Keratinocyte (primary cell): ENCODE measurements around the gene LFNG. TPM values are rescaled to one million over a fixed set of nuclear protein-coding genes. Genes with fewer than 3 reads are reported as not detected.

Source experiments
- DNase-seq: peaks from one replicate; pipeline ENCODE4 v3.0.0-alpha.2; 2011; ENCODE audit warnings: low read depth, missing footprints, low spot score
- FAIRE-seq: peaks from 2 replicates; lab custom pipeline; 2011; peaks lifted over from hg19 to GRCh38; lab: Jason Lieb, UNC
- H2AFZ ChIP-seq: 2 replicates; pipeline ENCODE4 v1.6.0; 2012; ENCODE audit warnings: low read length, control low read depth, inconsistent platforms; ENCODE audit not compliant: control insufficient read depth
- H3K27ac ChIP-seq: 2 replicates; pipeline ENCODE4 v1.5.1; 2011; ENCODE audit warnings: low read length; ENCODE audit not compliant: control insufficient read depth, insufficient read depth
- H3K27me3 ChIP-seq: 3 replicates; pipeline ENCODE4 v1.6.0; 2011; ENCODE audit warnings: low read length; ENCODE audit not compliant: control insufficient read depth, insufficient read depth; ENCODE audit errors: extremely low read depth
- H3K36me3 ChIP-seq, 2 experiments: 2 replicates in 1 of 2; 3 replicates in 1 of 2; pipeline ENCODE4 v1.5.1; 2011; ENCODE audit warnings: low read length in 2 of 2, mild to moderate bottlenecking in 1 of 2; ENCODE audit not compliant: control insufficient read depth in 2 of 2, insufficient read depth in 2 of 2; ENCODE audit errors: extremely low read depth in 1 of 2
- H3K4me1 ChIP-seq: 3 replicates; pipeline ENCODE4 v1.5.1; 2011; ENCODE audit warnings: low read length; ENCODE audit not compliant: control insufficient read depth, insufficient read depth; ENCODE audit errors: extremely low read depth
- H3K4me2 ChIP-seq: 3 replicates; pipeline ENCODE4 v1.6.0; 2011; ENCODE audit warnings: low read depth, low read length; ENCODE audit not compliant: control insufficient read depth, insufficient read depth; ENCODE audit errors: extremely low read depth
- H3K4me3 ChIP-seq, 3 experiments: fragments of 200-600 bp in 1 of 3; sonication (generic) in 1 of 3; 2 replicates in 2 of 3; 3 replicates in 1 of 3; pipeline ENCODE4 v1.5.1; 2011 to 2016; ENCODE audit warnings: low read length in 3 of 3, mild to moderate bottlenecking in 3 of 3, control low read depth in 2 of 3, inconsistent platforms in 1 of 3, low read depth in 1 of 3, mixed read lengths in 1 of 3, mixed run types in 1 of 3, moderate library complexity in 1 of 3; ENCODE audit not compliant: control insufficient read depth in 2 of 3, insufficient read depth in 2 of 3; ENCODE audit errors: extremely low read depth in 1 of 3
- H3K79me2 ChIP-seq: 2 replicates; pipeline ENCODE4 v1.6.0; 2012; ENCODE audit warnings: low read length; ENCODE audit not compliant: control insufficient read depth, insufficient read depth
- H3K9ac ChIP-seq: 3 replicates; pipeline ENCODE4 v1.6.0; 2011; ENCODE audit warnings: low read length; ENCODE audit not compliant: control insufficient read depth, insufficient read depth; ENCODE audit errors: extremely low read depth
- H3K9me1 ChIP-seq: 3 replicates; pipeline ENCODE4 v1.6.0; 2011; ENCODE audit warnings: low read length; ENCODE audit not compliant: control insufficient read depth, insufficient read depth; ENCODE audit errors: extremely low read depth
- H3K9me3 ChIP-seq: 2 replicates; pipeline ENCODE4 v1.5.1; 2012; ENCODE audit warnings: low read depth, low read length; ENCODE audit not compliant: control insufficient read depth
- H4K20me1 ChIP-seq: 3 replicates; pipeline ENCODE4 v1.6.0; 2011; ENCODE audit warnings: low read length; ENCODE audit not compliant: control insufficient read depth, insufficient read depth; ENCODE audit errors: extremely low read depth
- CTCF ChIP-seq, 3 experiments: IDR thresholded peaks in 1 of 3; conservative IDR thresholded peaks in 1 of 3; optimal IDR thresholded peaks in 1 of 3; 2 replicates in 2 of 3; 3 replicates in 1 of 3; pipeline versions ENCODE3 to v1.5.1; 2011; ENCODE audit warnings: low read length in 3 of 3, mild to moderate bottlenecking in 3 of 3, moderate library complexity in 2 of 3, control low read depth in 1 of 3, inconsistent platforms in 1 of 3; ENCODE audit not compliant: insufficient read depth in 2 of 3; ENCODE audit errors: extremely low read depth in 1 of 3
- EZH2 ChIP-seq: IDR thresholded peaks from one replicate; pipeline ENCODE4 v1.6.1; 2012; ENCODE audit warnings: inconsistent platforms, mild to moderate bottlenecking, low read length, moderate library complexity
- dilution Hi-C: fragments of 300-500 bp; cut with MboI; formaldehyde crosslinking; loops from one replicate; pipeline ENCODE4 v1.7.0; 2020; ENCODE audit warnings: low sequenced_read_pairs; ENCODE audit not compliant: extremely low pct_ligation_motif_present
- polyA plus RNA-seq, 5 experiments: library from polyadenylated mRNA; depleted of rRNA in 3 of 5; stranded (reverse) in 3 of 5; stranded (forward) in 1 of 5; unstranded in 1 of 5; fragments of >200 nt; gene quantifications; 1 replicate in 1 of 5; 2 replicates in 3 of 5; 3 replicates in 1 of 5; pipeline versions ENCODE4 v1.2.1 to v1.2.3, GENCODE V29; 2011 to 2012; ENCODE audit warnings: missing spikeins in 2 of 5, low read depth in 1 of 5, low replicate concordance in 1 of 5

LFNG gene
- polyA plus RNA-seq, 1 donor (not counting 4 experiments of a cell fraction or from before 2014, with no cell fraction given), result 17.7 TPM

- H3K4me3 ChIP-seq, result peak overlapping the region in 1 of 3 experiments; percentile 60
- no peak overlapping the region for H3K27ac ChIP-seq
- peak overlapping the region; percentile 37 for H3K9ac ChIP-seq
- peak overlapping the region; percentile 77 for H3K4me2 ChIP-seq
- DNase-seq, result no peak
- TF ChIP-seq CTCF (optimal IDR thresholded peaks at IDR 0.05 in 1 of 3, IDR thresholded peaks at IDR 0.05 in 1 of 3, conservative IDR thresholded peaks at IDR 0.05 in 1 of 3; ENCODE audit: extremely low read depth in 1 of 3, insufficient read depth in 2 of 3, low read length in 3 of 3) (no peak), EZH2 (no peak)
- FAIRE-seq, result no peak
- H2AFZ ChIP-seq, result no peak overlapping the region
- peaks cover 3% of the 10 kb centered on the region for H3K9me1 ChIP-seq
- no peaks in the 10 kb centered on the region for H3K36me3 ChIP-seq
- dilution Hi-C loops, result no loop called here
- H4K20me1 ChIP-seq, result peaks cover 3% of the 10 kb centered on the region
- peaks cover 45% of the 10 kb centered on the region for H3K4me1 ChIP-seq
- H3K79me2 ChIP-seq, result peaks cover 20% of the 10 kb centered on the region
- no peaks in the 10 kb centered on the region for H3K9me3 ChIP-seq
- H3K27me3 ChIP-seq, result peaks cover 3% of the 10 kb centered on the region
Observed at GRCh38 chr7:2518737-2519118, 846 bp upstream of the LFNG start.

DNA sequence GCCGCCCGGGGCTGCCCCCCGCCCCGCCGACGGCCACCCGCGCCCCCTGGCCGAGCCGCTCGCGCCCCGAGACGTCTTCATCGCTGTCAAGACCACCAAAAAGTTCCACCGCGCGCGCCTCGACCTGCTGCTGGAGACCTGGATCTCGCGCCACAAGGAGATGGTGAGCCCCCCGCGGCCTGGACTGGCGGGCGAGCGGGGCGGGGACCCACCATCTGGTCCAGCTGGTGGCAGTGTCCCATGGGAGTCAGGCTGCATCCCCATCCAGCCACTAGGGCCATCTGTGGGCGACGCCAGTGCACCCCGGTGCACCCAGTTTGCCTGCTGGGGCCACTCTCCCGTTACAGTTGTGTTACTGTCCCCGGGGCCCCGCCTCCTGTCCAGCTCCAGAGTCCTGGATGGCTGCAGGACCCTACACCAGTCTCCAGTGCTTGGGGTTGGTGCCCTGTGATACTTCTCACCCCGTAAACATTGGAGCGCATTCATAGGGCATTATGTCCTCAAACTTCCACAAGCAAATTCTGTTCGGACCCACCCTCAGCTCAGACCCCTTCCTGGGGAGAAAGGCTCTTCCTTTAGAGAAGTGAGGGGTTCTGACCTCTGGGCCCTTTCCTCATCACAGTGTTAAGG, 672 bp downstream of the LFNG start:
- TF ChIP-seq EZH2 (no peak), CTCF (optimal IDR thresholded peaks at IDR 0.05 in 1 of 3, IDR thresholded peaks at IDR 0.05 in 1 of 3, conservative IDR thresholded peaks at IDR 0.05 in 1 of 3; ENCODE audit: extremely low read depth in 1 of 3, insufficient read depth in 2 of 3, low read length in 3 of 3) (peak in 1 of 3 experiments; percentile 31)
- Histone ChIP-seq H3K9ac (peak overlapping the region; percentile 79), H3K4me3 (peak overlapping the region; percentile 56 to 74 (median 63)), H3K27me3 (peaks cover 3% of the 10 kb centered on the region), H3K79me2 (peaks cover 20% of the 10 kb centered on the region), H3K4me2 (peak overlapping the region; percentile 96), H2AFZ (no peak overlapping the region), H3K9me3 (no peaks in the 10 kb centered on the region), H3K27ac (peak overlapping the region; percentile 2), H4K20me1 (peaks cover 3% of the 10 kb centered on the region), H3K4me1 (peaks cover 56% of the 10 kb centered on the region), H3K36me3 (no peaks in the 10 kb centered on the region), H3K9me1 (peaks cover 3% of the 10 kb centered on the region)
- dilution Hi-C loops, result no loop called here
- no peak for DNase-seq
- peak; percentile 17 for FAIRE-seq
